Stimulated activated CD8-positive, alpha-beta memory T cell treated with anti-CD3 and anti-CD28 coated beads, Interleukin-15, amount 100 ng/mL, for 24 hours (primary cell): Measurements from ENCODE around the gene PTPRM.

Source experiments
- DNase-seq: peaks from one replicate; pipeline ENCODE4 v3.0.0-alpha.2; 2020; ENCODE audit warnings: low read depth

The PTPRM gene

DNA sequence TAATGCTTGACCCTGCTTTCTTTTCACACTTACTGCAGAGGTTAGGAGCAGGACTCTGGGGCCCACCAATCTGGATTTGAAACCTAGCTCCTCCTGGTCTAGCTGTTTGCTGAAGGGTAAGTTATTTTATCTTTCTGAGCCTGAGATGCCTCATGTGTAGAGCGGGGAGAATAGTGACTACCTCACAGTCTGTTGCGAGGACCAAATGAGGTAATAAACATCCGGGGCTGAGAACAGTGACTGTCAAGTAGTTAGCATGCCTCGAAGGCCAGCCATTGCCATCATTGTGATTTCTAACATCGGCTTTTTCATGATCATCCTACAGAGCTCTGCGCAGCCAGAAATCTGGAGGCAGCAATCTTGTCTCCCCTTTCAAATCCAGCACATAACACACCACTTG is 32.9 kb downstream of the PTPRM start:
- DNase-seq = no peak

DNA sequence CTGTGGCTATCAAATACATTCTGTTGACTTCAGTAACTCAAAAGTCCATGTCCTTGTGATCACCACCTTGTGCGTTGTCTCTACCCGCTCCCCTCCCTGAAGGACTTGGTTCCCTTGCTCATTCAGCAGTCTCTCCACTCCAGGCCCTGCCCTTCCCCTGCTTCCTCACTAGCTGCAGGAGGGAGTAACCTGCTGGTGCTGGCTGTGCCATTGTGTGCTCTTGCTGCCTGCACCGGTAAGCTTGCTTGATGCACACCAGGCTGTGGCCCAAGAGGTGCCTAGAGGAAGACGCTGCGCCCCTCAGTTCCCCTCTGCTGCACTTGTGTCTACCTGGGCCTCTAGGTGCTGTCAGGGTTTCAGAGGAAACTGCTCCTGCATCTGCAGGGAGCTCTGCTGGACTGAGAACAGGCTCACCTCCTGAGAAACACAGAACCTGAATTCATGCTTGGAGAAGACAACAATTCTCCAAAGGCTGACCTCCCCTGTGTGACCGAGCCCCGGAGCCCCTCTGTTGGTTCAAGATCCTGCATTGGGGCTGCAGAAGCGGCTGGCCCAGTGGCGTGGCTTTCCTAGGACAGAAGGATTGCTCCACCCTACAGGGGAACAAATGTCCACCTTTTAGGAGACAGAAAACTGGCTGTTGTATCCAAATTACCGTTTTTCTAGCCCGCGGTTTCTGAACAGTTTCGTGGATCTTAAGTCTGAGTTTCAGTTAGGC is 33.6 kb downstream of the PTPRM start:
- DNase-seq = no peak

- DNase-seq = no peak
Measured at GRCh38 chr18:7601246-7601615, 34.1 kb downstream of the PTPRM start.

- no peak for DNase-seq
Measured at GRCh38 chr18:7601936-7602335, 34.8 kb downstream of the PTPRM start.

DNA sequence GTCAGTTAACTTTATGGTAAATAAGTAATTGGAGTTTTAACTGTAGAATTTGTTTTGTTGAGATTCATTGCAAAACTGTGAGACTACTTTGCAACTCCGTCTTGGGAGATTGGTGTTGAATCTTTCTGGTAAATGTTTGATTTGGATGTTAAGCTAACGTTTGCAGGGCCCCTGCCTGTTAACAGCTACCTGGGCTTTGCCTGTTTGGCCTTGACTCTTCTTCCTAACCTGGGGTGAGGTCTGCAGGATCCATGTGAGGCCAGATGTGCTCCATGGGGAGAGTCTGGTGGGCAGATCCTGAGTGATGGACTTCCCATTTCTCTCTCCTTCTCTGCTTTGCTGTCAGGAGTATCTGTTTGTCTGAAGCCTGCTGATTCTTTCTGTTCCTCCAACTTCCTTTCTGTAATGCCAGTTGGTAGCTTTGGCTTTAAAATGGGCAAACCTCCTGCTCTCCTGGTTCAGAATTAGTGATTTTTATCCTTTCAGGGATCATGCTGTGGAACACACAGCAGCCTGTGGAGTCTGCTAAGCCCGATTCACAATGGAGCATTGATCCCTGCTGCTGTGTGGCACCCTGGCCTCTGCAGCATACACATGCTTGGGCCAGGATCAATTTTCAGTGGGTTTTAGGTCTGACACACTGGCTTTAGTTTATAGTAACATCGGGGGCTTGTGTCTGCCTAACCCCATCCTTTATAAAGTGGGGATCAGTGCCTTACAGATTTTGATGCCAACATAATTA is 36.3 kb downstream of the PTPRM start:
- DNase-seq = no peak

- DNase-seq = no peak
Measured at GRCh38 chr18:7604361-7604760, 37.2 kb downstream of the PTPRM start.

DNA sequence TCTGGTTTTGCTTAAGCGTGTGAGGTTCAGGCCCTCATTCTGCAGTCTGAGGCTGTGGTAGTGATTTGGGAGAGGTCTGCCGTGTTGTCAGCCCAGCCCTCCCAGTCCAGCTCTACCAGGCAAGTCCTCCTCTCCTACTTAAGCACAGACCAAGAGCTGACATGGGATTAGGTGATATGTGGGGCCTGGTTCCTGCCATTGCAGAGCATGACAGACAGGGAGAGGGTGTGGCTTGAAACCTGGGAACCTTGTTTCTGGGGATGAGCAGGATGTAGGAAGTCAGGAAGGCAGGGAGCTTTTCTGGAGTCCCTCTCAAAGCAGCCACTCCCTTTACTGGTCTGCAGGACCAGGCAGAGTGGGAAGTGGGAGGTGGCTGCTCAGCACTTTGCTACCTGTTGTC is 38.6 kb downstream of the PTPRM start:
- no peak for DNase-seq

DNA sequence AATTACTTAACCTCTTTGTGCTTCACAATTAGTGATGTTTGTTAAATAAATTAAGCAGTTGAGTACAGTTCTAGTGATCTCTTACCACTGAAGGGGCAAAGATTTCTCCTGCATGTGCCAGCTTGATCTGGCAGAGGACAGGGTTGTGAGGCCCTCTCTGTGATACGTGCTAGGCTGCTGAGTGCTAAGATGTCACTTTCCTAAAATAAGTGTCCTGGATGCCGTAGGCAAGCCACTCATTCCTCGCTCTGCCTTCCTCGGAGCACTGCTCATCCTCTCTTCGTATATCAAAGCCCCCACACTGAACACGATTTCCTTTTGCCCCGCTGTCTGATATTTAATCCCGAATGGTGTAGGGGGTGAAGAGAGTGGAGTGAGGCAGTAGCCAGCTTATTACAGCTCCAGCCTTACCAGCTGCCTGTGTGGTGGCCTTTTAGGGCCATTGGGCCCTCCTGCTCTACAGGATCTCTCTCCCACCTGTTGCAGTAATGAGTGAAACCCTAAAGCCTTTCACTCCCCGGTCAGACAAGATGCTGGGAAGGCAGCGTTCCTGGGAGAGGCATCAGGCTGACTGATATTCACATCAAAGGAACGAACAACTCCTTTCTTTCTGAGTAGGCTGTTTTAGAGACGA is 40.5 kb downstream of the PTPRM start:
- no peak for DNase-seq

- no peak for DNase-seq
Measured at GRCh38 chr18:7608174-7608550, 41.0 kb downstream of the PTPRM start.

DNA sequence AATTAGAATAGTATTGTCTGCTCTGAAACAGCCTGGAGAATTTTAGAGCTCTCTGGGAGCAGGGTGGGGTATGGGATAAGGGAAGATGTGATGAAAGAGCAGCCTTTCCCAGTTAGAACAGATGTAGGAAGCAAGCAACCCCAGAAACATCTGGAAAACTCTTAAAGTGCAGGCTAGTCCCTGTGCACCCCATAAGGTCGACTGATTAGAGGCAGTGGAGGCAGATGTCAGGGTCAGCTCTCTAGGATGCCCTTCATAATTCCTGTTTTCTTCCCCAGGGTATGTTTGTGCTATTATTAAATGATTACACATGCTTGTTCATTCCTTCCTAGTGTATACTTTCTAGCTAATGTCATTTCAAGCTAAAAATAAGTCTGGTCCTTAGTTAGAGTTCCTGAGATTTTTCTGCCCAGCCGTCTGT is 41.7 kb downstream of the PTPRM start:
- no peak for DNase-seq

- DNase-seq = no peak
Measured at GRCh38 chr18:7609617-7610016, 42.5 kb downstream of the PTPRM start.

DNA sequence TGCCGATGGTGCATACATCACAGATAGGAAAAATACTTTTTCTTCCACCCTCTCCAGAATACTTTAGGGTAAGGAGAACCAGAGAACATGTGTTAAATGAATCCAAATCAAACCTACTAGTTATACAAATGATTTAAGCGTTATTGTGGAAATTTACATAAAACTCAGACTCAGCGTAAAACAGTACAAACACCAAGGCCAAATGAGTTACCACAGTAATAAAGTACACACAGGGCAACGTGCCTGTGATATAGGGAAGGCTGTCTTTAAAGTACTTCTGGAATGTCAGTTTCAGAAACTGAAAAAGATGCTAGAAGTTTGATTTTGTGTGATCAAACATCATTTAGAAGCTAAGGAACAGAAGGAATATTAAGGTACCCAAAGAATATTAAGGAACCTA is 46.9 kb downstream of the PTPRM start:
- no peak for DNase-seq

GRCh38 chr18:7615840-7616239 is 48.7 kb downstream of the PTPRM start:
- DNase-seq = no peak

- no peak for DNase-seq
Measured at GRCh38 chr18:7616661-7617060, 49.5 kb downstream of the PTPRM start.

- no peak for DNase-seq
Measured at GRCh38 chr18:7617738-7618422, 50.8 kb downstream of the PTPRM start.

DNA sequence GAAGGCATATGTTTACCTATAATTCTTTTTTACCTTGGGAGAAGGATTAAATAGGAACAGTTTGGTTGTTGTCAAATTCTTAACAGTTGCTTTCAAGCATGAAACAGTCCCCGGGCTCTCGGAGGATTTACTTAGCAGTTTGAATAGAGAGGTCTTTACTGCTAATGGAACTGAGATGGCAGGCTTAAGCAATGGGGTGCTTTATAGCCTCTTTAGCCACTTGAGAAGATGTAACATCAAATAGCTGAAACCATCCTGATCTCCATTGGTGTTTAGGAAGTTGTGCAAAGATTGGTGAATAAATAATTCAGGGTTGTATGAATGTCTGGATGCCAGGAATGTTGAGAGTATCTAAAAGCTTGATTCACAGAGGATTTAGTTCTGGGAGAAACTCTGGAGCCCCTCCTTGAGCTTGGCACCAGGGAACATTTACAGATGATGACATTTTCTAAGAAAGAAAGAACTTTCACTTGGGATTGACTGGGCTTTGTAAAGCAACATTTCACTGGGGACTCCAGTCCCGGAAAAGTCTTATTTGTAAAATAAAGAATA is 51.9 kb downstream of the PTPRM start:
- no peak for DNase-seq

DNA sequence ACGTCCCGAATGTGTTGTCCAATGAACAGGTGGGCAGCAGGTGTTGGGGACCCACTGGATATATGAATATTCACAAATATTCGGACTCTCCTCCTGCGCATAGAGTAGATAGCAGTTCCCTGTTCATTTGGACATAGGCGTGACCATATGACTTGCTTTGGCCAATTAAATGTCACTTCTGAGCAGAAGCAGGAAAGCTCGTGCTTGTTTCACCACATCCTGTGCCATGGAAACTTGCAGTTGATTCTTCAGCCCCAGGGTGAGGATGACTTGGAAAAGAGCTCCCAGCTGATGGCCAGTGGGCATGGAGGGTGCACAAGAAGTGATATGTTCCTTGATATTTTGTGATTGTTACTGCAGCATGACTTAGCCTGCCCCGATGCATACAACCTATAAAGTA is 52.6 kb downstream of the PTPRM start:
- no peak for DNase-seq

GRCh38 chr18:7622721-7623120 is 55.6 kb downstream of the PTPRM start:
- DNase-seq = no peak

DNA sequence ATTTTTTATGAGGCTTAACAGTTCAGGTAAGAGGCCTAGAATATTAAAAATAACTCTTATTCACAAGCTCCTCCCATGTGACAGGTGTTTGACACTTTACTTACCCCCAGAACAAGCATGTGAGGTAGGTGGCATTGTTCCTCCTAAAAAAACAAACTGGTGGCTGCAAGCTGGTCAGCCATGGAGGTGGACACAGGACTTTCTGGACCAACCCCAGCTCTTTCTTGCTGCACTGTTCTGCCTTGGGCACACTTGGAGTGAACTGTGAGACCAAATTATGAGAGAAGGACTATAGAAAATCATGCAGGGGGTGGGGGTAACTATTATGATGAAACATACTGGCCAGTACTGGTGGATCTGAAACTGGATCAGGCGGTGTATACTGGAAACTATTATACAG is 56.6 kb downstream of the PTPRM start:
- DNase-seq = no peak

DNA sequence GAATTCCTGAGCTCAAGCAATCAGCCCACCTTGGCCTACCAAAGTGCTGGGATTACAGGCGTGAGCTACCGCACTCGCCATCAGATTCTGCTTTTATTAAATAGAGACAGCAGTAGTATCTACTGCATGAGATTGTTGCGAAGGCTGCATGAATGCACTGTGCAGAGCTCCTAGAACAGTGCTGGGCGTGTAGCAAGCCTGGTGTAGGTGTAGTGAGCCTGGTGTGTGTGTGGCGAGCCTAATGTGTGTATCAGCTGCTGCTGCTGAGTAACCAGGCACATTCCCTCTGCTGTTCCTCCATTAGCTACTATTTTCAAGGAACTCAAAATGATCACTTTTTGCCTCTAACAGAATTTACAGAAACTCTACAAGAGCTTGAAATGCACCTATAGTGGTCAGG is 57.6 kb downstream of the PTPRM start:
- DNase-seq = no peak

- DNase-seq = no peak
Measured at GRCh38 chr18:7626175-7626921, 59.2 kb downstream of the PTPRM start.

DNA sequence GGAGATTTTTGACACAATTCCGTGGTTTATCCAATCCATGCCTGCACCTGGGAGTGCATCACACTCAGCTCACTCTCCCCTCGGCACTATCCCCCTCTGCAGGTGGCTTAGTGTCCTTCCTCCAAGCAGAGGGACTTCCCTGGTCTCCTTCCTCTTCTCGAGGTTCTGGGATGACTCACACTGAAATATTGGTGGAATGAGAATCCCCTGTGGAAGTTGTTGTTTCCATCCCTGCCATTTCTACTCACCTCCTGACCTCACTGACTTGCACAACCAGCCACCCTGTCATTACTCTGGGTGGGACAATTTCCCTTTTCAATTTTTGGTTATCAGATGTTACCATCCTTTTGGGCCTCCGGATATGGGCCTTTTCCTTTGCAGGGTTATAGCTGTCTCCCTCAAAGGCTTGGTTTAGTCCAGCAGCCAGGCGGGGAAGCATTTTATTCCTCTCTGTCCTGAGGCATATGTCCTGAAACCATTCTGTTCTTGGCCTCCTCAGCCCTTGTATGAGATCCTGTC is 59.9 kb downstream of the PTPRM start:
- DNase-seq = no peak
